ENCODE measurements around the gene KDR.

DNA sequence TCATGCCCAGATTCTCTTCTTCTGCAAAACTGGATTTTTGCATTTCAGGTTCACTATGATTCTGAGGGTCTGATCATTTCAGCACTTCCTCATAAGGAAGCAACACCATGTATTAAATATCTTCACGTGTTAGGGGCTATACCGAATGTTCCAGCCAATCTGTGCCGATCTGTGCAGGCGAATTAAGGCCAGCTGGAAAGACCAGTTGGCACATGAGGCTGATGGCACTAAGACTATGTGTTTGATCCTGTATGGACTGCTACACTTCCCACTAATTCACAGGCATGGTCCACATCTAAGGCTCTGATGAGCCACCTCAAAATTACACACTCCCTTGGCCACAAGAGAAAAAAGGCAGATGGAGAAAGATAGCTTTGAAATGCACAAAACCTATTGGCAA lies 28.8 kb downstream of the KDR start:
- TF ChIP-seq REST (IDR thresholded peaks at IDR 0.05; ENCODE audit: low read depth, low read length), result no peak
- TF ChIP-seq RCOR1 (IDR thresholded peaks at IDR 0.05; ENCODE audit: low read length), result no peak
- no peak for TF ChIP-seq FOSL2 (IDR thresholded peaks at IDR 0.05; ENCODE audit: borderline replicate concordance, low read depth)
- TF ChIP-seq GABPA (IDR thresholded peaks at IDR 0.05; ENCODE audit: low read depth), result no peak
- TF ChIP-seq, protein P1, sequence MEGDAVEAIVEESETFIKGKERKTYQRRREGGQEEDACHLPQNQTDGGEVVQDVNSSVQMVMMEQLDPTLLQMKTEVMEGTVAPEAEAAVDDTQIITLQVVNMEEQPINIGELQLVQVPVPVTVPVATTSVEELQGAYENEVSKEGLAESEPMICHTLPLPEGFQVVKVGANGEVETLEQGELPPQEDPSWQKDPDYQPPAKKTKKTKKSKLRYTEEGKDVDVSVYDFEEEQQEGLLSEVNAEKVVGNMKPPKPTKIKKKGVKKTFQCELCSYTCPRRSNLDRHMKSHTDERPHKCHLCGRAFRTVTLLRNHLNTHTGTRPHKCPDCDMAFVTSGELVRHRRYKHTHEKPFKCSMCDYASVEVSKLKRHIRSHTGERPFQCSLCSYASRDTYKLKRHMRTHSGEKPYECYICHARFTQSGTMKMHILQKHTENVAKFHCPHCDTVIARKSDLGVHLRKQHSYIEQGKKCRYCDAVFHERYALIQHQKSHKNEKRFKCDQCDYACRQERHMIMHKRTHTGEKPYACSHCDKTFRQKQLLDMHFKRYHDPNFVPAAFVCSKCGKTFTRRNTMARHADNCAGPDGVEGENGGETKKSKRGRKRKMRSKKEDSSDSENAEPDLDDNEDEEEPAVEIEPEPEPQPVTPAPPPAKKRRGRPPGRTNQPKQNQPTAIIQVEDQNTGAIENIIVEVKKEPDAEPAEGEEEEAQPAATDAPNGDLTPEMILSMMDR (IDR thresholded peaks at IDR 0.05), result no peak
- no peak for TF ChIP-seq RFX5 (IDR thresholded peaks at IDR 0.05; ENCODE audit: low read length)
- TF ChIP-seq EZH2phosphoT487 (IDR thresholded peaks at IDR 0.05; ENCODE audit: borderline replicate concordance, low read depth), result no peak
- no peak for TF ChIP-seq FOXM1 (IDR thresholded peaks at IDR 0.05; ENCODE audit: low read depth)
- TF ChIP-seq TEAD4 (IDR thresholded peaks at IDR 0.05; ENCODE audit: borderline replicate concordance, insufficient read depth), result no peak
- TF ChIP-seq RAD21 (IDR thresholded peaks at IDR 0.05; ENCODE audit: low read length), result no peak
- TF ChIP-seq EP300 (IDR thresholded peaks at IDR 0.05; ENCODE audit: borderline replicate concordance in 1 of 2, low read depth in 1 of 2, low read length in 1 of 2), result no peak
- TF ChIP-seq, protein P2, sequence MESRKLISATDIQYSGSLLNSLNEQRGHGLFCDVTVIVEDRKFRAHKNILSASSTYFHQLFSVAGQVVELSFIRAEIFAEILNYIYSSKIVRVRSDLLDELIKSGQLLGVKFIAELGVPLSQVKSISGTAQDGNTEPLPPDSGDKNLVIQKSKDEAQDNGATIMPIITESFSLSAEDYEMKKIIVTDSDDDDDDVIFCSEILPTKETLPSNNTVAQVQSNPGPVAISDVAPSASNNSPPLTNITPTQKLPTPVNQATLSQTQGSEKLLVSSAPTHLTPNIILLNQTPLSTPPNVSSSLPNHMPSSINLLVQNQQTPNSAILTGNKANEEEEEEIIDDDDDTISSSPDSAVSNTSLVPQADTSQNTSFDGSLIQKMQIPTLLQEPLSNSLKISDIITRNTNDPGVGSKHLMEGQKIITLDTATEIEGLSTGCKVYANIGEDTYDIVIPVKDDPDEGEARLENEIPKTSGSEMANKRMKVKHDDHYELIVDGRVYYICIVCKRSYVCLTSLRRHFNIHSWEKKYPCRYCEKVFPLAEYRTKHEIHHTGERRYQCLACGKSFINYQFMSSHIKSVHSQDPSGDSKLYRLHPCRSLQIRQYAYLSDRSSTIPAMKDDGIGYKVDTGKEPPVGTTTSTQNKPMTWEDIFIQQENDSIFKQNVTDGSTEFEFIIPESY (IDR thresholded peaks at IDR 0.05; ENCODE audit: borderline replicate concordance, low read depth), result no peak
- no peak for TF ChIP-seq POLR2AphosphoS5 (IDR thresholded peaks at IDR 0.05; ENCODE audit: low read depth, low read length)
- TF ChIP-seq MAX (IDR thresholded peaks at IDR 0.05; ENCODE audit: low read depth), result no peak

All from SK-N-SH (cell line).